GM19099 (cell line): Measurements from ENCODE around the gene TIMM13.

Experiments used
- POLR2A ChIP-seq: IDR thresholded peaks from 3 replicates; pipeline ENCODE4 v1.6.1; 2011; ENCODE audit warnings: low read depth; ENCODE audit not compliant: insufficient read length; ENCODE audit errors: extremely low read depth

TIMM13 gene

DNA sequence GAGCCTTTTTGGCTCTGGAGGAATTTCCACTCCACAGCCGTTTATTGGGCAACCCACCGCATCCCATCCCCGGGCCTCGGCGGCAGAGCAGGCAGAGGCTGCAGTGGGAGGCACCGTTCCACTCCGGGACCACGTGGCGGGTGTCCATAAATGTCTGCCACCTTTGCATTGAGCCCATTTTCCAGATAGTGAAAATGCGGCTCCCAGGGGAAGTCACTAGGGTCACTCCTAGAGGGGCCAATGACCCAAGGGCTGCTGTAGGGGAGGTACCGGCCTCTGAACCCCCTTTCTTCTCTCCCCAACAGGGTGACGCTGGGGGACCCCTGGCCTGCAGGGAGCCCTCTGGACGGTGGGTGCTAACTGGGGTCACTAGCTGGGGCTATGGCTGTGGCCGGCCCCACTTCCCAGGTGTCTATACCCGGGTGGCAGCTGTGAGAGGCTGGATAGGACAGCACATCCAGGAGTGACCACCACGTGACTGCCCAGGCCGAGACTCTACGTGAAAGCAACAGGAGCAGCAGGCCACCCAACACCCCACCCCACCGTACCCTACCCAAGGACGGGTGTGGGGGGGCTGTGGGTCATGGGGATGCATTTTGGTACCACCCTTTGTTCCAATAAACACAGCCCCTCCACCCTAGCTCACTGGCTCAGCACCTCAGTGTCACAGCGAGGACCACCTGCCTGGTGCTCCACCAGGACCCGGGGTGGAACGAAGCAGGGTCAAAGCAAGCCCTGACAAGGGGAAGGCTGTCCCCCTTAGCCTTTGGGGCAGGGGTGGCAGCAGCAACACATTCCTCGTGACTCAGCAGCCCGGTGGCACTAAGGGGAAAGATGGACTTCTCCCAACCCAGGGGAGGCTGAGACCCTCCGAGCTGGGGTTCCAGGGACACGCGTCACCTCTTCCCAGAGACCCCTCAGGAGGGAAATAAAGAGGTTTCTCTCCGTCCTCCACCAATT lies 1.5 kb downstream of the TIMM13 start:
- TF ChIP-seq POLR2A, result no peak

DNA sequence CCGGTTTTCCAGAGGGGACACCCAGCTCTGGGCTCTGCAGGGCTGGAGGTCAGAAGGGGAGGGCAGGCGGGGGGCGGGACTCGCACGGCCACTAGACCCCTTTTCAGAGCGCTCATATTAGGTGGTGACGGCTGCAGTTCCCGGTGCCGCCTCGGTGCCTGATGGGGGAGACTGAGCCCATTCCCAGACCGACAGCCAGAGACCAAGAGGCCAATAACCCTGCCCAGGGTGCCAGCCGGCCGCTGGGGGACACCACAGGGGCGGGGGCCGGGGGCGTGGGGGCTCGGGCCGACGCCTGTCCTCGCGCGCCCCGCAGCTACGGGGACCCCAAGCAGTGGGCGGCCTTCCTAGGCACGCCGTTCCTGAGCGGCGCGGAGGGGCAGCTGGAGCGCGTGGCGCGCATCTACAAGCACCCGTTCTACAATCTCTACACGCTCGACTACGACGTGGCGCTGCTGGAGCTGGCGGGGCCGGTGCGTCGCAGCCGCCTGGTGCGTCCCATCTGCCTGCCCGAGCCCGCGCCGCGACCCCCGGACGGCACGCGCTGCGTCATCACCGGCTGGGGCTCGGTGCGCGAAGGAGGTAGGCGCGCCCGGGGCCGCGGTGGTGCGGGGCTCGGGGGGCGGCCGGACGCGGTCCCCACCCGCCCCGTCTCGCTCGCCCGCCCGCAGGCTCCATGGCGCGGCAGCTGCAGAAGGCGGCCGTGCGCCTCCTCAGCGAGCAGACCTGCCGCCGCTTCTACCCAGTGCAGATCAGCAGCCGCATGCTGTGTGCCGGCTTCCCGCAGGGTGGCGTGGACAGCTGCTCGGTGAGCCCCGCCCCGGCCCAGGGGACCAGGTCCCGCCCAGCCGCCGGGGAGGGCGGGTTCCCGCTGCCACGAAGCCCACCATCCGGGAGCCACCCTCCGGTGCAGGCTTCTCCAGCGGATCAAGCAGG lies 2.4 kb downstream of the TIMM13 start:
- no peak for TF ChIP-seq POLR2A

GRCh38 chr19:2423915-2424685 lies 3.3 kb downstream of the TIMM13 start:
- no peak for TF ChIP-seq POLR2A

- no peak for TF ChIP-seq POLR2A
Observed at GRCh38 chr19:2423071-2423914, 4.1 kb downstream of the TIMM13 start.

DNA sequence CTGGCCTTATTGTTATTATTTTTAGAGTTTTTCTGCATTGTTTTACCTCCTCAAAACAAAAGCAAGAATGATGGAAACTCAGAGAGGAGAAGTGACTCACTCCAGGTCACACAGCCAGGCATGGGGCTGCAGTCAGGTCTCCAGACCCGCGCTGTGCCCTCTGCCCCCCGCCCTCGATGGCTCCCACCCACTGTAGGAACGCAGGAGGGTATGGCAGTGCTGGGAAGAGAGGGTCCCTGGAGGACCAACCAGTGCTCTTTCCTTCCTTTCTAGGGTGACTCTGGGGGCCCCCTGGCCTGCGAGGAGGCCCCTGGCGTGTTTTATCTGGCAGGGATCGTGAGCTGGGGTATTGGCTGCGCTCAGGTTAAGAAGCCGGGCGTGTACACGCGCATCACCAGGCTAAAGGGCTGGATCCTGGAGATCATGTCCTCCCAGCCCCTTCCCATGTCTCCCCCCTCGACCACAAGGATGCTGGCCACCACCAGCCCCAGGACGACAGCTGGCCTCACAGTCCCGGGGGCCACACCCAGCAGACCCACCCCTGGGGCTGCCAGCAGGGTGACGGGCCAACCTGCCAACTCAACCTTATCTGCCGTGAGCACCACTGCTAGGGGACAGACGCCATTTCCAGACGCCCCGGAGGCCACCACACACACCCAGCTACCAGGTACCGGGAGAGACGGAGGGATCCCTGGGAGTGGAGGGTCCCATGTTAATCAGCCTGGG lies 5.6 kb downstream of the TIMM13 start:
- no peak for TF ChIP-seq POLR2A

- TF ChIP-seq POLR2A, result no peak
Observed at GRCh38 chr19:2420490-2420889, 6.9 kb downstream of the TIMM13 start.

- no peak for TF ChIP-seq POLR2A
Observed at GRCh38 chr19:2419754-2420153, 7.6 kb downstream of the TIMM13 start.

- TF ChIP-seq POLR2A, result no peak
Observed at GRCh38 chr19:2417881-2418406, 9.4 kb downstream of the TIMM13 start.

- TF ChIP-seq POLR2A, result no peak
Observed at GRCh38 chr19:2416321-2417097, 10.9 kb downstream of the TIMM13 start.

GRCh38 chr19:2415973-2416319 lies 11.4 kb downstream of the TIMM13 start:
- no peak for TF ChIP-seq POLR2A

GRCh38 chr19:2415281-2415972 lies 12.0 kb downstream of the TIMM13 start:
- TF ChIP-seq POLR2A, result no peak

DNA sequence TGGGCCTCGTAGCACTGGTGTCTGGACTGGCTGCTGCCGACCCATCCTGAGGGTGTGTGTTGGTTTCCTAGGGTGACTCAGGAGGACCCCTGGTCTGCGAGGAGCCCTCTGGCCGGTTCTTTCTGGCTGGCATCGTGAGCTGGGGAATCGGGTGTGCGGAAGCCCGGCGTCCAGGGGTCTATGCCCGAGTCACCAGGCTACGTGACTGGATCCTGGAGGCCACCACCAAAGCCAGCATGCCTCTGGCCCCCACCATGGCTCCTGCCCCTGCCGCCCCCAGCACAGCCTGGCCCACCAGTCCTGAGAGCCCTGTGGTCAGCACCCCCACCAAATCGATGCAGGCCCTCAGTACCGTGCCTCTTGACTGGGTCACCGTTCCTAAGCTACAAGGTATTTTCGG lies 13.8 kb downstream of the TIMM13 start:
- no peak for TF ChIP-seq POLR2A

DNA sequence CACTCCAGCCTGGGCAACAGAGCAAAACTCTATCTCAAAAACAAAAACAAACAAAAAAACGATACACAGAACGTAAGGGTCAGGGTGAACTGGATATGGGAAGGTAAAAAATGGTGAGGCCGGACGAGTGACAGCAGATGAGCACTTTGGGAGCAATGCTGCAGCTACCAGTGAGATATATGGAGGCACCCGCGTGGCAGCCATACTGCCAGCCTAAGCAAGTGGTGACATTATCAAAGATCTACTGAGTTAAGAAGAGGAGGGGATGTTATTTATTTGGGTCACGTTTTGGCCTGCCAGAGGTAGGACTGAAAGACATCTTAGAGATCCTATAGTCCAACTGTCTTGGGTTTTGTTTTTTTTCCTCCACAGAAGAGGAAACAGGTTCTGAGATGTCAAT lies 14.2 kb downstream of the TIMM13 start:
- TF ChIP-seq POLR2A, result no peak
